Medulla oblongata (tissue), 1 donor: Measurements from ENCODE around the gene PEX14.

Experiments used
- DNase-seq: peaks from one replicate; pipeline ENCODE4 v3.0.0-alpha.2; 2015; ENCODE audit errors: extremely low spot score

PEX14 gene

GRCh38 chr1:10632691-10633090 is 157.9 kb downstream of the PEX14 start:
- no peak for DNase-seq

- no peak for DNase-seq
Measured at GRCh38 chr1:10633416-10633815, 158.7 kb downstream of the PEX14 start.

GRCh38 chr1:10634075-10634427 is 159.3 kb downstream of the PEX14 start:
- no peak for DNase-seq

- DNase-seq, result no peak
Measured at GRCh38 chr1:10634428-10635084, 159.8 kb downstream of the PEX14 start.

GRCh38 chr1:10635085-10635896 is 160.5 kb downstream of the PEX14 start:
- no peak for DNase-seq

- no peak for DNase-seq
Measured at GRCh38 chr1:10635992-10636391, 161.2 kb downstream of the PEX14 start.

- DNase-seq, result no peak
Measured at GRCh38 chr1:10637400-10637799, 162.7 kb downstream of the PEX14 start.

- DNase-seq, result no peak
Measured at GRCh38 chr1:10637834-10638558, 163.2 kb downstream of the PEX14 start.

- DNase-seq, result no peak
Measured at GRCh38 chr1:10638559-10639005, 163.8 kb downstream of the PEX14 start.

- DNase-seq, result no peak
Measured at GRCh38 chr1:10639011-10639774, 164.4 kb downstream of the PEX14 start.

GRCh38 chr1:10639775-10640578 is 165.2 kb downstream of the PEX14 start:
- DNase-seq, result peak; percentile 19

GRCh38 chr1:10640843-10641553 is 166.2 kb downstream of the PEX14 start:
- no peak for DNase-seq

- no peak for DNase-seq
Measured at GRCh38 chr1:10641976-10642375, 167.2 kb downstream of the PEX14 start.

GRCh38 chr1:10642403-10643080 is 167.8 kb downstream of the PEX14 start:
- no peak for DNase-seq

- DNase-seq, result no peak
Measured at GRCh38 chr1:10643607-10644306, 169.0 kb downstream of the PEX14 start.

- DNase-seq, result no peak
Measured at GRCh38 chr1:10644307-10645128, 169.8 kb downstream of the PEX14 start.

GRCh38 chr1:10646347-10646861 is 171.7 kb downstream of the PEX14 start:
- no peak for DNase-seq
